Measurements from ENCODE around the gene TPPP3.

The TPPP3 gene

GRCh38 chr16:67393111-67393787, at the start of gene TPPP3:
Gene TPPP3 (minus strand): TSS chr16:67393498. CDS start chr16:67391111, 2,387 bp downstream.
- DNase-seq (ENCODE audit: low read depth) = peak; percentile 88

GRCh38 chr16:67442581-67443255, 49.4 kb upstream of the TPPP3 start:
- no peak for DNase-seq (ENCODE audit: low read depth)

- no peak for DNase-seq (ENCODE audit: low read depth)
These were observed 48.6 kb upstream of the TPPP3 start for GRCh38 chr16:67441907-67442306.

GRCh38 chr16:67441271-67441753, 48.0 kb upstream of the TPPP3 start:
- no peak for DNase-seq (ENCODE audit: low read depth)

- no peak for DNase-seq (ENCODE audit: low read depth)
These were observed 45.6 kb upstream of the TPPP3 start for GRCh38 chr16:67438824-67439393.

- DNase-seq (ENCODE audit: low read depth) = no peak
These were observed 44.9 kb upstream of the TPPP3 start for GRCh38 chr16:67438098-67438791.

- no peak for DNase-seq (ENCODE audit: low read depth)
These were observed 44.2 kb upstream of the TPPP3 start for GRCh38 chr16:67437513-67437912.

GRCh38 chr16:67436640-67437193, 43.4 kb upstream of the TPPP3 start:
- DNase-seq (ENCODE audit: low read depth) = no peak

- no peak for DNase-seq (ENCODE audit: low read depth)
These were observed 42.5 kb upstream of the TPPP3 start for GRCh38 chr16:67435758-67436164.

- no peak for DNase-seq (ENCODE audit: low read depth)
These were observed 39.9 kb upstream of the TPPP3 start for GRCh38 chr16:67433131-67433719.

GRCh38 chr16:67432506-67432890, 39.2 kb upstream of the TPPP3 start:
- DNase-seq (ENCODE audit: low read depth) = no peak

- no peak for DNase-seq (ENCODE audit: low read depth)
These were observed 38.6 kb upstream of the TPPP3 start for GRCh38 chr16:67431775-67432505.

- peak; percentile 63 for DNase-seq (ENCODE audit: low read depth)
These were observed 37.9 kb upstream of the TPPP3 start, which contains the start of gene HSD11B2 for GRCh38 chr16:67430977-67431774. Gene HSD11B2 (plus strand): TSS chr16:67431121. CDS start chr16:67431249, 128 bp downstream.

- DNase-seq (ENCODE audit: low read depth) = no peak
These were observed 37.2 kb upstream of the TPPP3 start for GRCh38 chr16:67430504-67430976.

GRCh38 chr16:67429799-67430503, 36.7 kb upstream of the TPPP3 start:
- DNase-seq (ENCODE audit: low read depth) = no peak

GRCh38 chr16:67429053-67429798, 35.9 kb upstream of the TPPP3 start:
- no peak for DNase-seq (ENCODE audit: low read depth)

GRCh38 chr16:67428146-67428731, 34.9 kb upstream of the TPPP3 start:
- peak; percentile 75 for DNase-seq (ENCODE audit: low read depth)

GRCh38 chr16:67426950-67427349, 33.7 kb upstream of the TPPP3 start:
- no peak for DNase-seq (ENCODE audit: low read depth)
